Measurements from ENCODE around the gene ZC3H4.

GRCh38 chr19:47097396-47098201, 16.0 kb downstream of the ZC3H4 start:
- TF ChIP-seq POLR2AphosphoS5 (IDR thresholded peaks at IDR 0.05) (no peak), CTCF (IDR thresholded peaks at IDR 0.05) (no peak)
